HCT116 (cell line): Measurements from ENCODE around the gene SLC25A1. TPM values are rescaled to one million over a fixed set of nuclear protein-coding genes. Genes with fewer than 3 reads are reported as not detected.

Experiments used
- ATAC-seq: fragments of 200-7000 bp; cut with Tn5 transposase; 2 replicates; pipeline ENCODE4 v1.9.1; 2020; ENCODE audit warnings: mild to moderate bottlenecking, moderate library complexity
- BruUV-seq: library from RNA; stranded (reverse); fragments of 400-500 nt; replicated peaks from 2 replicates; lab custom pipeline; 2021; lab: Mats Ljungman, UMichigan
- CTCF ChIA-PET: fragments of 300-600 bp; sonication (Branson Sonifier 250); formaldehyde crosslinking; loops from one replicate; lab custom pipeline; 2021; ENCODE audit warnings: antibody characterized with exemption; lab: Charles Lee
- POLR2A ChIA-PET: fragments of 300-600, 350-600 bp; sonication (Branson Sonifier 250); formaldehyde crosslinking; loops from one replicate; lab custom pipeline; 2021; ENCODE audit warnings: antibody characterized with exemption; lab: Charles Lee
- RAD21 ChIA-PET, 2 experiments: fragments of 300-600 bp; sonication (Branson Sonifier 250); formaldehyde crosslinking; loops; one replicate each; lab custom pipeline; 2023; ENCODE audit warnings: low total read pairs in 2 of 2; ENCODE audit not compliant: uncharacterized antibody in 2 of 2, unreplicated experiment in 2 of 2, low non-redundant PET in 1 of 2; lab: Charles Lee
- DNase-seq: peaks from one replicate; pipeline ENCODE4 v3.0.0-alpha.2; 2010; ENCODE audit warnings: low read depth, low spot score
- H2AFZ ChIP-seq: fragments of 200-600 bp; shearing (Covaris generic), sonication (generic); 2 replicates; pipeline ENCODE4 v1.6.1; 2017; ENCODE audit warnings: low read depth, mixed run types, mixed read lengths, antibody characterized with exemption, low read length; ENCODE audit not compliant: poor library complexity, severe bottlenecking
- H3K27ac ChIP-seq: 2 replicates; pipeline ENCODE4 v1.5.1; 2012; ENCODE audit warnings: low read depth, low read length
- H3K27me3 ChIP-seq: fragments of 200-600 bp; sonication (generic); 2 replicates; pipeline ENCODE4 v1.6.1; 2016; ENCODE audit warnings: mixed run types, low read length, mixed read lengths; ENCODE audit not compliant: insufficient read depth
- H3K36me3 ChIP-seq, 2 experiments: fragments of 200-500 bp in 1 of 2; fragments of 200-600 bp in 1 of 2; sonication (Bioruptor generic) in 1 of 2; sonication (generic) in 1 of 2; 2 replicates each; pipeline versions ENCODE4 v1.5.1 to v1.6.1; 2014 to 2016; ENCODE audit warnings: low read length in 2 of 2, inconsistent platforms in 1 of 2, mixed read lengths in 1 of 2, mixed run types in 1 of 2; ENCODE audit not compliant: insufficient read depth in 2 of 2, control insufficient read depth in 1 of 2
- H3K4me1 ChIP-seq, 2 experiments: fragments of 200-600 bp in 1 of 2; sonication (generic) in 1 of 2; 2 replicates each; pipeline versions ENCODE4 v1.5.1 to v1.6.1; 2012 to 2017; ENCODE audit warnings: low read length in 2 of 2, inconsistent platforms in 1 of 2, mild to moderate bottlenecking in 1 of 2, mixed read lengths in 1 of 2, mixed run types in 1 of 2, moderate library complexity in 1 of 2; ENCODE audit not compliant: insufficient read depth in 2 of 2, control insufficient read depth in 1 of 2
- H3K4me2 ChIP-seq: fragments of 200-600 bp; sonication (generic); 2 replicates; pipeline ENCODE4 v1.6.1; 2017; ENCODE audit warnings: mixed run types, low read length, mixed read lengths
- H3K4me3 ChIP-seq, 2 experiments: fragments of 200-600 bp in 1 of 2; sonication (generic) in 1 of 2; replicated peaks in 1 of 2; 2 replicates each; pipeline ENCODE4 v1.5.1; 2011 to 2016; ENCODE audit warnings: low read length in 2 of 2, control low read depth in 1 of 2, low read depth in 1 of 2, mild to moderate bottlenecking in 1 of 2, mixed read lengths in 1 of 2, mixed run types in 1 of 2
- H3K79me2 ChIP-seq: fragments of 200-600 bp; sonication (generic); 2 replicates; pipeline ENCODE4 v1.6.1; 2017; ENCODE audit warnings: mild to moderate bottlenecking, mixed run types, low read length, moderate library complexity, mixed read lengths; ENCODE audit not compliant: insufficient read depth
- H3K9ac ChIP-seq: fragments of 200-600 bp; sonication (generic); 2 replicates; pipeline ENCODE4 v1.6.1; 2016; ENCODE audit warnings: low read length, mixed read lengths
- H3K9me2 ChIP-seq: fragments of 200-600 bp; sonication (generic), shearing (Covaris generic); 2 replicates; pipeline ENCODE4 v1.6.1; 2017; ENCODE audit warnings: mixed run types, mild to moderate bottlenecking, moderate library complexity; ENCODE audit not compliant: insufficient read depth
- H3K9me3 ChIP-seq, 2 experiments: fragments of 200-500 bp in 1 of 2; fragments of 200-600 bp in 1 of 2; sonication (Bioruptor generic) in 1 of 2; sonication (generic) in 1 of 2; 2 replicates each; pipeline ENCODE4 v1.6.1; 2014 to 2017; ENCODE audit warnings: low read length in 2 of 2, mixed read lengths in 2 of 2, inconsistent platforms in 1 of 2, low read depth in 1 of 2, mild to moderate bottlenecking in 1 of 2, mixed run types in 1 of 2, moderate library complexity in 1 of 2; ENCODE audit not compliant: control insufficient read depth in 1 of 2, insufficient read depth in 1 of 2
- H4K20me1 ChIP-seq: fragments of 200-600 bp; sonication (generic), shearing (Covaris generic); 2 replicates; pipeline ENCODE4 v1.6.1; 2017; ENCODE audit warnings: mixed run types, mild to moderate bottlenecking, moderate library complexity; ENCODE audit not compliant: insufficient read depth
- CEBPB ChIP-seq: IDR thresholded peaks from 2 replicates; pipeline ENCODE4 v1.6.1; 2012; ENCODE audit warnings: low read depth
- ELF1 ChIP-seq: IDR thresholded peaks from 2 replicates; pipeline ENCODE4 v1.6.1; 2012; ENCODE audit warnings: low read depth, borderline replicate concordance
- EZH2 ChIP-seq: fragments of 200-600 bp; sonication (generic); IDR thresholded peaks from 2 replicates; pipeline ENCODE4 v1.6.1; 2017; ENCODE audit warnings: antibody characterized with exemption, mixed run types
- EZH2phosphoT487 ChIP-seq: fragments of 200-600 bp; IDR thresholded peaks from 2 replicates; pipeline ENCODE4 v1.6.1; 2018; ENCODE audit warnings: antibody characterized with exemption, borderline replicate concordance
- JUND ChIP-seq: IDR thresholded peaks from 2 replicates; pipeline ENCODE4 v1.6.1; 2012
- POLR2AphosphoS5 ChIP-seq: IDR thresholded peaks from 2 replicates; pipeline ENCODE4 v1.6.1; 2011; ENCODE audit warnings: mild to moderate bottlenecking, low read depth, low read length, moderate library complexity
- RAD21 ChIP-seq: IDR thresholded peaks from 2 replicates; pipeline ENCODE4 v1.6.1; 2012; ENCODE audit warnings: low read depth, mild to moderate bottlenecking
- TCF7L2 ChIP-seq: IDR thresholded peaks from 2 replicates; pipeline ENCODE4 v1.7.0; 2011; ENCODE audit warnings: borderline replicate concordance, inconsistent platforms; ENCODE audit not compliant: insufficient read depth, insufficient read length; ENCODE audit errors: extremely low read depth
- intact Hi-C: fragments of 100-400 bp; cut with micrococcal nuclease; formaldehyde crosslinking; loops from 2 replicates; pipeline ENCODE4 v1.10.0; 2022
- total RNA-seq: library from RNA; stranded (reverse); gene quantifications from one replicate; pipeline ENCODE4 v1.2.1, GENCODE V29; 2021; ENCODE audit not compliant: unreplicated experiment
- TF ChIP-seq, protein P1 (sequence below): IDR thresholded peaks from 2 replicates; pipeline ENCODE4 v1.6.1; 2012
- TF ChIP-seq, protein P2 (sequence below), 3 experiments: fragments of 200-600 bp in 1 of 3; sonication (generic) in 1 of 3; IDR thresholded peaks in 2 of 3; conservative IDR thresholded peaks in 1 of 3; 2 replicates each; pipeline ENCODE4 v1.5.1; 2012 to 2017; ENCODE audit warnings: low read depth in 2 of 3, low read length in 2 of 3, antibody characterized with exemption in 1 of 3, borderline replicate concordance in 1 of 3, control low read depth in 1 of 3, mild to moderate bottlenecking in 1 of 3, mixed read lengths in 1 of 3, mixed run types in 1 of 3, moderate library complexity in 1 of 3; ENCODE audit not compliant: insufficient read depth in 1 of 3

Gene SLC25A1
- total RNA-seq, 1 experiment from 2014 or later: 146 TPM

GRCh38 chr22:19184276-19184997 lies 5.9 kb upstream of the SLC25A1 start (continued):
- TF ChIP-seq JUND: no peak
- TF ChIP-seq, protein P1, sequence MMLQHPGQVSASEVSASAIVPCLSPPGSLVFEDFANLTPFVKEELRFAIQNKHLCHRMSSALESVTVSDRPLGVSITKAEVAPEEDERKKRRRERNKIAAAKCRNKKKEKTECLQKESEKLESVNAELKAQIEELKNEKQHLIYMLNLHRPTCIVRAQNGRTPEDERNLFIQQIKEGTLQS: no peak
- TF ChIP-seq POLR2AphosphoS5: no peak
- TF ChIP-seq EZH2: no peak
- TF ChIP-seq EZH2phosphoT487: no peak
- no peak for TF ChIP-seq ELF1
- TF ChIP-seq TCF7L2: no peak
- TF ChIP-seq, protein P2, sequence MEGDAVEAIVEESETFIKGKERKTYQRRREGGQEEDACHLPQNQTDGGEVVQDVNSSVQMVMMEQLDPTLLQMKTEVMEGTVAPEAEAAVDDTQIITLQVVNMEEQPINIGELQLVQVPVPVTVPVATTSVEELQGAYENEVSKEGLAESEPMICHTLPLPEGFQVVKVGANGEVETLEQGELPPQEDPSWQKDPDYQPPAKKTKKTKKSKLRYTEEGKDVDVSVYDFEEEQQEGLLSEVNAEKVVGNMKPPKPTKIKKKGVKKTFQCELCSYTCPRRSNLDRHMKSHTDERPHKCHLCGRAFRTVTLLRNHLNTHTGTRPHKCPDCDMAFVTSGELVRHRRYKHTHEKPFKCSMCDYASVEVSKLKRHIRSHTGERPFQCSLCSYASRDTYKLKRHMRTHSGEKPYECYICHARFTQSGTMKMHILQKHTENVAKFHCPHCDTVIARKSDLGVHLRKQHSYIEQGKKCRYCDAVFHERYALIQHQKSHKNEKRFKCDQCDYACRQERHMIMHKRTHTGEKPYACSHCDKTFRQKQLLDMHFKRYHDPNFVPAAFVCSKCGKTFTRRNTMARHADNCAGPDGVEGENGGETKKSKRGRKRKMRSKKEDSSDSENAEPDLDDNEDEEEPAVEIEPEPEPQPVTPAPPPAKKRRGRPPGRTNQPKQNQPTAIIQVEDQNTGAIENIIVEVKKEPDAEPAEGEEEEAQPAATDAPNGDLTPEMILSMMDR (IDR thresholded peaks at IDR 0.05 in 2 of 3, conservative IDR thresholded peaks at IDR 0.05 in 1 of 3; ENCODE audit: borderline replicate concordance in 1 of 3, insufficient read depth in 1 of 3, low read depth in 2 of 3, low read length in 2 of 3): no peak

GRCh38 chr22:19183216-19183615 lies 4.7 kb upstream of the SLC25A1 start:
- POLR2A ChIA-PET: no interaction called here
- BruUV-seq: no TSS peak
- Histone ChIP-seq H3K79me2 (peaks cover under 1% of the 10 kb centered on the region; the same call in 1 of the 2 replicates), H3K27me3 (no peaks in the 10 kb centered on the region), H3K36me3 (no peaks in the 10 kb centered on the region), H2AFZ (no peak overlapping the region), H3K9ac (no peak overlapping the region), H3K9me3 (no peaks in the 10 kb centered on the region), H3K4me2 (no peak overlapping the region), H3K9me2 (no peaks in the 10 kb centered on the region), H3K4me3 (no peak overlapping the region), H3K4me1 (peaks cover 2 to 22% of the 10 kb centered on the region in 2 experiments; a peak in 3 of 4 replicates), H4K20me1 (no peaks in the 10 kb centered on the region), H3K27ac (no peak overlapping the region)
- TF ChIP-seq RAD21: no peak
- no peak for TF ChIP-seq CEBPB
- TF ChIP-seq, protein P2 (IDR thresholded peaks at IDR 0.05 in 2 of 3, conservative IDR thresholded peaks at IDR 0.05 in 1 of 3; ENCODE audit: borderline replicate concordance in 1 of 3, insufficient read depth in 1 of 3, low read depth in 2 of 3, low read length in 2 of 3): no peak
- intact Hi-C loops: no loop called here
- RAD21 ChIA-PET: no interaction called here
- ATAC-seq (no peak), DNase-seq (no peak)
- CTCF ChIA-PET: interaction anchor here (0.6 kb wide), 1 partner anchor 29 kb away, joined by 3 read pairs; no protein-coding TSS in a partner anchor
